Measurements from ENCODE around the gene INPP4B. TPM values are rescaled to one million over a fixed set of nuclear protein-coding genes. Genes with fewer than 3 reads are reported as not detected.
"Not testable (repeated sequence)": the region's sequence is repeated elsewhere in the genome, so short reads cannot be mapped to it uniquely, and the experiment has no call there.

Gene INPP4B
- polyA plus RNA-seq, 3 donors, result 8.5 to 9.4 (median 9.0) TPM

DNA sequence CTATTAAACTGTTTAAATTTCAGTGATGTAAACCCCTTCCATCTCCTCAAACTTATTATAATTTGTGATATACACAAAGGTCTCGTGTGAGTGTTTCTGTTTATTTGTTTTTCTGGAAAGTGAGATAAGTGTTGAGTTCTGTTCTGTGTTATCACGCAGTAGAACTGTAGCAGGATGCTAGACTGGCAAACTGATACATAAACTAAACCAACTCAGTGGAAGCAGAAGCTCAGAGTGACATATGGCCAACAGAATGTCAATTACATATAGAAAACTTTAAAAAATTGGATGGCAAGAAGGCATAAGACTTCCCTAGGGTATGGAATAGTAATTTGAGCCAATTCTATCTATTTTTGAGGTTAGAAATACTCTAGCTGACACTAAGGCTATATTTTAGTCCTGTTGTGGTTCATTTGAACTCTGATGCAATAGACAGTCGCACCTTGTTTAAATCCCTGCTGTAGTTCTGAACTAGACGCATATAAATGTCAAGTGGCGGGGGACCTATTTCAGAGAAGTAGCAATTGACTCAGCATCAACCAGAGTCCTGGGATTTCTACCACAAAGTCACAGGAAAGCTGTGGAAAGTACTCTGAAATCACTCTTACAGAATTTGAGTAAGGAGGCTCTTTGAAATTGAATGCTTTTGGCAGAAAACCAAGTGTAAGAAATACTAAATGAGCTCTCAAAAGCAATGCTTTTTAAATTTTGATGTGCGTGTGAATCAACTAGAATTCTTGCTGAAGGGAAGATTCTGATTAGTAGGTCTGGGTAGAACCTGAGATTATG lies 294.4 kb downstream of the INPP4B start:
- no peak for DNase-seq (ENCODE audit: low read depth in 3 of 3, low spot score in 2 of 3)

DNA sequence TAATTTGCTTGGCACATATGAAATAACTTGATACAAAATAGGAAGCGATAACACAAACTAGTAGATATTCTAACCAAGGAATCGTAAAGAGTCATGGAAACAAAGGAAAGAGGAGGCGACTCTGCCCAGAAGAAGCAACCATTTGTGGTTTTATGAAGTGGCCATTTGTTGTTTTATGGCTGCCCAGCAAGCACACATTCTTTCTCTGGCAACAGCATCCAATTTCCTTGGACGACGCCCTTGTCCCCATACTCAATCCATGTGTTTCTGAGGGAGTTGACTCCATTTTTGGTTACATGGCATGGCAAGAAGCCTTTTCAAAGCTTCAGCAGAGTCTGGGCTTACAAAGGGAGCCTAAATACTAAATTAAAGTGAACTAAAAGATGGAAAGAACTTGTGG lies 295.1 kb downstream of the INPP4B start:
- no peak for DNase-seq (ENCODE audit: low read depth in 3 of 3, low spot score in 2 of 3)

DNA sequence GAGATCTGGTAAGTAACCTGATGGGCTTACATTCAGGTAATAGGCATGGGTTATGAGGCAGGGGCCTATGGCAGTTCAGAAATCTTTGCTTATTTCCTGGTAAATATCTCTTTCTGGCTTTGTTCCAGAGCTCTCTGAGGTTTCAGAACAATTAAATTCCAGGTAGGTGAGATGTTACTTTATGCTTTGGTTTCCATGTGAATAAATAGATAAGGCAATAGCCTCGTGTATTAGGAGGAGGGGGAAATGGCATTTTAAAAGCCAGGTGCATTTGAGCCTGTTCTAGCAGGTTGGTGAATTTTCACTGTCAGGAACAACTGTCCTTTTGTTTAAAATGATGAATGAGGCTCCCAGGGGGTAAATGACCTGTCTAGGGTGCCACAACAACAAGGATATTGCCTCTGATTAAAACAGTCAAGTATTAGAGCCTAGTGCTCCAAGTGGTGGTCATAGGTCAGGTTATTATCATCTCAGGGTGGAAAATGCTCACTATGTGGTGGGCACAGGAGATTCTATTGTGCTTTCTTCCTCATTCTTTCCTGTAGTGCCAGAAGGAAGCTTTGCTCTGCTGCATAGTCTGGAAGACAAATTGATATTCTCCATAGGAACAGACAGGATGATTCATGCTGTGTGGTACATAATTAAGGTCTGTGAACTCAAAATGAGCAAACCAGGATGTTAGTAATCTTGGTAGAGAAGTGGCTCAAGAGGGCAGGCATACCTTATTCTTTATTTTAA lies 296.2 kb downstream of the INPP4B start:
- DNase-seq (ENCODE audit: low read depth in 3 of 3, low spot score in 2 of 3), result no peak

DNA sequence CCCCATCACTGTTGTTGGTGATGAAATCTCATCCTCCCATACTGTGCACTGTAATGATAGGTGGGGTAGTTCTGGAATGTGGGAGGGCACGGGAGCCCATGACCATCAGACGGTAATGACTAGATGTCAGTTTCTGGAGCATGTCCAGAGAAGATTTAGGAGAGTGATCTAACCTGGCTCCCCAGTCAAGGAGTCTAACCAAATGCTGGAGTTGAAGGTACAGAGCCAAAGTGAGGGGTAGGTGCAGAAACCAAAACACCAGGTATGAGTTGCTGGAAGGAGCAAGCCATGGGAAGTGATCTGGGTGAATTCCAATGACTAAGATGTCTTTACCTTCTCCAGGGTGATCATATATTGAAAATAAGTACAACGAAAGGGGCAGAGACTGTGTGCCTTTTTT lies 296.9 kb downstream of the INPP4B start:
- DNase-seq (ENCODE audit: low read depth in 3 of 3, low spot score in 2 of 3), result no peak

DNA sequence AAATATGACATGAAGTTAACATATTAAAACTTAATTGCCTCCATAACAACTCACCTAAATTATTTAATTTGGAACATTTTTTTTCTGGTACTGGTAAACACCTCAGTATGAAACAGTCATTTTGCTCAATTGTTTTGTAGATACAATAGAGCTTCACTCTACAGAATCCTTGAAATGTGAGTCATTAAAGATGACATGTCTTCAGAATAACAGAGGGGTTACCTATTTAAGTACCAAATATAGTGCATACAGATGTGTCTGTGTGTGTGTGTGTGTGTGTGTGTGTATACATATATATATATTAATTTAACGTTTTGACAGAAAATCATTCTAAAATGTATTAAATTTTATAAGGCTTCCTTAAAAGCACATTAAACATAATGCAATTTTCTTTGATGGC lies 297.6 kb downstream of the INPP4B start:
- no peak for DNase-seq (ENCODE audit: low read depth in 3 of 3, low spot score in 2 of 3)

DNA sequence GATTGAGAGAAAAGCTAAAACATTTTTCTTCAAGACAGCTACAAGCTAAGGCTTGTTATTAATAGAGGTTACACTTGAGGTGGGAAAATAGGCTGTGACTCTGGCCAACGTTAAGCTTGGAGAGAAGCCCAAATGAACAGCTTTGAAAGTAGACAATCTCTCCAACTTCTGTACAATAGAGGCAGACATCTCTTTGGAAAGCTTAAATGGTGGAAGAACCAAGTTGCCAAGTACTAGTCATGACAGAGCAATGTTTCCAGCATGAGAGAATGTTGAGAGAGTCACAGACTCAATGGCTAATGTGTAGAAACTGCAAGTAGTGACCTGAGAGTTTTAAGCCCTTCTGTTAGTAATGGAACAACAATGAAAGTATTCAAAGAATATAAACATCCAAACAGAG lies 298.1 kb downstream of the INPP4B start:
- DNase-seq (ENCODE audit: low read depth in 3 of 3, low spot score in 2 of 3), result no peak

DNA sequence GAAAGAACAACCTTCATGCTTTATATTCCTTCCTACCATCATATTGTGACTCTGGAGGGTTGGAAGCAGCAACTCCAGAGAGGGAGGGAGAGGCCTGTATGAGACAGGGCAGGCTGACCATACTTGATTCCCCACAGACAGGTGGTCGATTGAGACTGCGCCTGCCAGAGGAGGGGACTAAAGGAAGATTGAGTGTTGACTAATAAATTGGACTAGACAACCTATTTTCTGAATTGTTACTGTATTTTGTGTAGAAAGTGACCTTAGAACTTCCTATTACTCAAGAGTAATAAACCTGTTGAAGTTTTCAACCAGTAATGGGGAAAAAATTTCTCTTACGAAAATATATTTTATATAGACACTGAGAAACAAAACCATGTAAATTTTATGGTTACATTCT lies 301.5 kb downstream of the INPP4B start:
- no peak for DNase-seq (ENCODE audit: low read depth in 3 of 3, low spot score in 2 of 3)

DNA sequence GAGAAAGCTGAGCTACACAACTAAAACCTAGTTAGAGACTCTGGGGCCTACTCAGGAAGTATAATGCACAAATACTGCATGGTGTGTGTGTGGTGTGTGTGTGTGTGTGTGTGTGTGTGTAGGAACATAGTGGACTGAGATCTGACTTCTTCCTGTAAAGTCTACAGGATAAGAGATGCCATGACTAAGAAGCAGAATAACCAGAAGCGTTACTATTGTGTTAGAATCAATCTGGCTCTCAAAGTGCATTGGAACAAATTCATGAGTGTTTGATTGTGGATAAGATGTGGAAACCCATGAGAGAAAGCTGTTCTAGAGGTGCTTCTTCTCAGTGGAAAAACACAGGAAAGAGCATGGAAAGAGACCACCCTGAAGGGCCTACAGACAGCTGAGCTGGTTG lies 302.1 kb downstream of the INPP4B start:
- no peak for DNase-seq (ENCODE audit: low read depth in 3 of 3, low spot score in 2 of 3)

DNA sequence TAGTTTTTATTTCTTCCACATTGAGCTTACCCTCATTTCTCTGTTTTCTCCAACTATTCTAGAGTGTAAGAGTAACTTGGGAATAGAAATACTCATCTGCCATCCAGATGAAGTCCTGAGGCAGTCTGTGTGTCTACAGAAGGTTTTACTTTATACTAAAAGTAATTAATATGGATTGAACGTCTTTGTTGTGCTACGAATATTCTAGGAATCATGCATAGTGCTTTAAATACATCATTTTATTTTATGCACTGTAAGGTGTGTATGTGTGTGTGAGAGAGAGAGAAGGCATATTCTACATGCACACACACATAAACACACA lies 305.7 kb downstream of the INPP4B start:
- DNase-seq (ENCODE audit: low read depth in 3 of 3, low spot score in 2 of 3), result no peak

DNA sequence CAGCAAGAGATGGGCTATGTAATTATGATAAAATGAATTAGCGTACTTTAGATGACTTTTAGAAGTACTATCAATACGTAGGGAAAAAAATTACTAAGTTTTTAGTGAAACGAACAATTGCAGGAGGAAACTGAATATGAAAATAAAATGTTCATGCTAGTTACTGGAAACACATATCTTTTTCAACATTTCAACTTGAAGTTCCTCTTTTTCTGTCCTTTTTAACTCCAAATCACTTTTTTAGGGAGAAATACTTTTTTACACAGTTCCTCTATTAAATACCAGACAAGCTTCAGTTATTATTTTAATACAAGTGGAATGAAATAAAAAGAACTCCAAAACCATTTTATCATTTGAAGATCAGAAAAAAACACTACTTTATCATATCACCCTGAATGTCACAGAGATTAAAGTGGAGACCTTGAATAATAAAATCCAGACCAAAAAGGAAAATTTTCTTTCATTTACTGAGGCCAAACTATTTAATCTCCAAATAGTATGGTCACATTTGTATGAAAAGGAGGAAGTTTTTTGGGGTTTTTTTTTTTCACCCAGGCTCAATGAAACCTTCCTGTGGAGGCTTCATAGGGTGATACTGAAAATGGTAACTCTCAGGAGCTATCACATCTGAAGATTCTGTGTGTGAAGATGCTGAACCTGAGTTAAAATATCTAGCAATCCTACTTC lies 306.2 kb downstream of the INPP4B start:
- DNase-seq (ENCODE audit: low read depth in 3 of 3, low spot score in 2 of 3), result no peak

DNA sequence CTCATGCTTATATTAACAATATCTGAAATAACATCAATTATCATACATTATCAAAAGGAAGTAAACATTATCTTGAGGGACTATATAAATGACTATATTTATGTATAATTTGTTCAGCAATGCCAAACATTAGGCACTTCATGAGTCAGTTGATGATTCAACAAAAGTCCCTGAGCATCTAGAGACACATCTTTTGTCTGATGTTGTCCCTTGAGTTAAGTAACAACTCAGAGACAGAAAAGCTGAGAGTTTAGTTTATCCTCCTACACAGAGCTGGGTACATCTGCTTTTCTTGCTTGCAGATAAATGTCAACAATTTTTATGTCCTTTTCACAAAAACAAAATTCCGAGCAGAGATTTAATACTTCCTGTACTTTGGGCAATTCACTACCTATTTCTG lies 311.1 kb downstream of the INPP4B start:
- no peak for DNase-seq (ENCODE audit: low read depth in 3 of 3, low spot score in 2 of 3)

DNA sequence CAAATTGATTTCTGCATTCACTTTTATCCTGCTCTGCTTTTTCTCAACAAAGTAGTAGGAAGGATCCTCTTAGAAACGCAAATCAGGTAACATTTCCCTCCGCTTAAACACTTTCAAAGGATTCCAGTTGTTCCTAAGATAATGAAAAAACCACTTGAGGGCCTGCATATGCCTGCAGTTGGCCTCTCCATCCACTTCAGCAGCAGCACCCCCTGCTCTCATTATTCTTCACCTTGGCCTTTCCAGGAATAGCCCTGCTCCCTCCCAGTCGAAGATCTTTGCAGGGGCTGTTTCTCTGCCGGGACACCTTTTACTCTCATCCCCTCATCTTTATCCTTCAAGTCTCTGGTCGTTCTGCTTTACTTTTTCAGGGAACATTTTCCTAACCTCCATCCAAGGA lies 314.0 kb downstream of the INPP4B start:
- no peak for DNase-seq (ENCODE audit: low read depth in 3 of 3, low spot score in 2 of 3)

DNA sequence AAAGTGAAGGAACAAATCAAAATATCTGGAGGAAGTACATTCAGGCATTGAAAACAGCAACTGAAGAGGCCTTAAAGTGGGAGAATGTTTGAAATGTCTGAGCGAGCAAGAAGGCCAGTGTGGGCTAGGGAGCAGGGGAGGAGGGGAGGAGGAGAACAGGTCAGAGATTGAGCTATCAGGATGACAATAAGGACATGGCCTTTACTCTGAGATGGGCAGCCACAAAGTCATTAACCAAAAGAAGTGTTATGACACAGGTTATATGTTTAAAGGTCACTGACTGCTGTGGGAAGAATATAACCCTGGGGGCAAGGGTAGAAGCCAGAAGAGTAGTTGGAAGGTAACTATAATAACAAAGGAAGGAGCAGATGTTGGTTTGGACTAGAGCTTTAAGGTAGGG lies 315.4 kb downstream of the INPP4B start:
- DNase-seq (ENCODE audit: low read depth in 3 of 3, low spot score in 2 of 3), result no peak

DNA sequence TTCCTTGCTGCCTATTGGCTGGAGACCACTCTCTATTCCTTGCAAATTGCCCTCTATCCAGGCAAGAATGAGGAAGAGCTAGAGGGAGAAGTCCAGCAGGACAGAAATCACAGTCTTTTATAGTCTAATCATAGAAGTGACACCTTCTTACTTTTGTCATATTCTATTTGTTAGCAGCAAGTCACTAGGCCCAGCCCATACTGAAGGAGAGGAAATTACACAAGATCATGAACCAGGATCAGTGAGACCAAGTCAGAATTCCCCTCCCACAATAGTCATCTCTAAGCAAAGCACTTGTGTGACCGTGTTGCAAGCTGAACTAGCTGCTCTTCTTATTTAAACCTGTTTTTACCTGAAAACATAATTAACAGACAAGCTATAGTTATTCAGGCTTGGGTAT lies 317.7 kb downstream of the INPP4B start:
- DNase-seq (ENCODE audit: low read depth in 3 of 3, low spot score in 2 of 3), result no peak

DNA sequence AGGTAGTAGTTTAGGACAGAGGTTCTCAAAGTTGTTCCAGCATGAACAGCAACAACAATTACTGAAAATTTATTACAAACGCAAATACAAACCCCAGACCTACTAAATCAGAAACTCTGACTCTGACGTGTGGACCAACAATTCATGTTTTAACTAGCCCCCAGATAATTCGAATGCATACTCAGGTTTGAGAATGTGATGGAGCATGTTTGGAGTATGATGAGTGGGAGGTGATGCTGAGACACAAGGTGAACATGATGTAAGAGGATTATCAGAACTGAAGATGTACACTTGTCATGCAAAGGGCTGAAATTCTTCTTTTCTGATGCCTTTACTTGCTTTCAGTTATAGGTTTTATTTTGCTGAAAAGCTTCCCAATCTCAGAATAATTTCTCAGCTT lies 323.0 kb downstream of the INPP4B start:
- DNase-seq (ENCODE audit: low read depth in 3 of 3, low spot score in 2 of 3), result no peak

DNA sequence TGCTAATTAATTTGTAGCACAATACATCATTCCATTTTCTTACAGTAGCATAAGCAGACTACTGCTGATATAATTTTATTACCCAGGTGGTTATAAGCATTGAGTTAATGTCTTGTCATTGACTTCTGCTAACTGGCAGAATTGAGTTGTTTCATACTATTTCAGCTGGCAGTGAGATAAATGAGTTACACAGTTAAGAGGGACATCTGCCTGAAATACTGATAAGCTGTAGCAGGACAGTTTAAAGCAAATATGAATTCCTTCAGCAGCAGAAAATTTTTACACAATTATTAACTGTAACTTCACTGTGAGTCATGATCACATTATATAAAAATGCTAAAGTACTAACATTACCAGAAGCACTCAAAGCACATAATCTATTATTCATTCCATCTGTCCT lies 326.8 kb downstream of the INPP4B start:
- no peak for DNase-seq (ENCODE audit: low read depth in 3 of 3, low spot score in 2 of 3)

DNA sequence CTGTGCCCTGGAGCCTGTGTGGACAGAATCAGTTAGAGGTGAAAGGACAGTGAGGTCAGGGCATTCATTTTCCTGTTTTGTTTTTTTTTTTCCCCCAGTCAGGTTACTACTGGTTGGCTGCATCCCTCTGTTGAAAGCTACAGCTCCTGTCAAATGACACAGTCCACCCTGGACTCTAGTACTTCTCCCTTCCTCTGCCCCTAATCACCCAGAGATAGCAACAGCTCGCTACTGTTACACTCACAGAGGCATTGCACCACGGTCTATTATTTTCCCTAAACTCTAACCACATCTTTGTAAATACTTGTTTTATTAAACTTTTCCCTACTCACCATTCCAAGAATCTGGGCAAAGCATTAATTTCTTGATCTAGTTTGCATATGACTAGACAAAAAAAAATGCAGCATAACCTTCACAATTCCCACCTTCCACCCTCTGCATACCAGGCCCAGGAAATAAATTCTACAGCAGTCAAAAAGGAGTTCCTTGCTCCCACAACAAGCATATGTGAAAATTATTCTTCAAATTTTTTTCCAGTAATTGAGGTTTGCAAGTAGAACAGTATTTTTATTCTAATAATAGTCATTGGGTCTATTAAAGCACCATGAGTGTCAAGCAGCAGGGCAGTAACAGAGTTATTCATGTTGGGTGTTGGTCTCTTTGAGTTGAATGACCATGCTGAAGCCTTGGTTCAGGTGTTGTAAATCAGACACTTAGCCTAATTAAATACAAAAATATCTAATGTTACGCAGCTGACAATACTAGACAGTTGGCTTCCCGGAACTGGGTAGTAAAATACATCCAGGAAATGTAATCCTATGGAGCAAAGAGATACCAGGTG lies 329.2 kb downstream of the INPP4B start:
- DNase-seq (ENCODE audit: low read depth in 3 of 3, low spot score in 2 of 3), result no peak

DNA sequence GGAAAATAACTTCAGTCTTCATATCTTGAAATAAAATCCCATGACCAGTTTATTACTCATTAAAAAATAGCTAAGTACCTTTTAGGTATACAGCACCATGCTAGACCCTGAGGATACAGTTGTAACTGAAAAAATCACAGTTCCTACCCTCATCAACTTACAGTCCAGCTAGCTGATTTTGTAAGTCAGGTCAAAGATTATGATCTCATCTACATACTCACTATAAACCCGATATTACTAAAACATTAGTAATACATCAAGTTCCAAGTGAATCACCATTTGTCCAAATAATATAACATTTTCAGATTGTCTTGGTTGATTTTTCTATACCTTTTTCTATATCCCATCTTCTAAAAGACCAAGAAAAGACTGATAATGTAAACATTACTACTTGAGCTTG lies 333.9 kb downstream of the INPP4B start:
- DNase-seq (ENCODE audit: low read depth in 3 of 3, low spot score in 2 of 3), result no peak

DNA sequence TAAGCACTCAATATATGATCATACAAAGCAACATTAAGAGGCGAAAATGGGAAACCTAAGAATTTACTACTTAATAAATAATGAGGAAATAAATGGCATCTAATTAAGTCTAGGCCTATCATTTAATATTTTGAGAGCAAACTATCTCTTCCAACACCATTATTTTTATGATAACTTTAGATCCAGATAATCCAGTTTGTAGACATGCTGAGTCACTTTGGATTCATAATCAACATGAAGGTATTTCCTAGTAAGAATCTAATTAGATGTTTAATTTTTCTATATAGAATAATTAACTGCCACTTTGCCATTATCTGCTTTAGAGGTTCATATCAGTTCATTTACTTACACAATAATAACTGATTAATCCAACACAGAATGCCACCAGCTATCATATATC lies 336.2 kb downstream of the INPP4B start:
- DNase-seq (ENCODE audit: low read depth in 3 of 3, low spot score in 2 of 3), result no peak

DNA sequence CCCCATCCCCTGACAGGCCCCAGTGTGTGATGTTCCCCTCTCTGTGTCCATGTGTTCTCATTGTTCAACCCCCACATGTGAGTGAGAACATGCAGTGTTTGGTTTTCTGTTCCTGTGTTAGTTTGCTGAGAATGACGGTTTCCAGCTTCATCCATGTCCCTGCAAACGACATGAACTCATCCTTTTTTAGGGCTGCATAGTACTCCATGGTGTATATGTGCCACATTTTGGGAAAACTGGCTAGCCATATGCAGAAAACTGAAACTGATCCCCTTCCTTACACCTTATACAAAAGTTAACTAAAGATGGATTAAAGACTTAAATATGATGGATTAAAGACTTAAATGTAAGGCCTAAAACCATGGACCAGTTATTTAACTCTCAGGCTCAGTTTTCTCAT lies 336.7 kb downstream of the INPP4B start:
- not testable (repeated sequence) for DNase-seq (ENCODE audit: low read depth in 3 of 3, low spot score in 2 of 3)

DNA sequence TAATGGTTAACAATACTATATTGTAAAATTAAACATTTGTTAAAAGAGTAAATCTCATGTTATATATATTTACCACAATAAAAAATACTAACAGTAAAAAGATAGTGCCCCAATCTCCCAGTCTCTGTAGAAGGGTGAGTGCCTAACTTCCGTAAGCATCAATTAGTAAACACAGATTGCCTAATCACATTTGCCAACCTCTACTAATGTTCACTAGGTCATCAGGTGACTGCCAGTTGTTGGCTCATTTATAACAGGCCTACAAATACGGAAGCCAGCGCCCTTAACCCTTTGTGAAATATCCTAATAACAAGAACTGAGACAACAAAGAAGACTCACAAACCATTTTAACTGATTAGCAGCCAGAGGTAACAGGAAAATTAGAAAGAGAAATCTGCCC lies 345.1 kb downstream of the INPP4B start:
- no peak for DNase-seq (ENCODE audit: low read depth in 3 of 3, low spot score in 2 of 3)

All from right renal cortex interstitium (tissue), 3 donors.